GM18502 (cell line): Measurements from ENCODE around the gene AIF1L.

Experiments
- ATAC-seq: cut with Tn5 transposase; IDR thresholded peaks from one replicate; pipeline ENCODE4 v1.9.1; 2021; ENCODE audit warnings: mild to moderate bottlenecking; ENCODE audit not compliant: unreplicated experiment, poor library complexity

The AIF1L gene

GRCh38 chr9:131096269-131097125, at the start of gene AIF1L:
AIF1L (plus strand) TSS chr9:131096531; CDS start chr9:131096630, 99 bp downstream.
- no peak for ATAC-seq

- no peak for ATAC-seq
These were observed 49.6 kb upstream of the AIF1L start for GRCh38 chr9:131046581-131047202.

GRCh38 chr9:131048332-131048731, 48.0 kb upstream of the AIF1L start:
- no peak for ATAC-seq

- ATAC-seq = no peak
These were observed 47.5 kb upstream of the AIF1L start for GRCh38 chr9:131048820-131049219.

GRCh38 chr9:131049829-131050715, 46.3 kb upstream of the AIF1L start:
- ATAC-seq = no peak

- no peak for ATAC-seq
These were observed 45.5 kb upstream of the AIF1L start for GRCh38 chr9:131050831-131051230.

- ATAC-seq = no peak
These were observed 44.5 kb upstream of the AIF1L start for GRCh38 chr9:131051592-131052517.

- ATAC-seq = no peak
These were observed 42.4 kb upstream of the AIF1L start for GRCh38 chr9:131053896-131054295.

- ATAC-seq = no peak
These were observed 39.4 kb upstream of the AIF1L start for GRCh38 chr9:131056781-131057506.

GRCh38 chr9:131060900-131061630, 35.3 kb upstream of the AIF1L start:
- no peak for ATAC-seq

- no peak for ATAC-seq
These were observed 33.4 kb upstream of the AIF1L start for GRCh38 chr9:131062969-131063368.

GRCh38 chr9:131065599-131065998, 30.7 kb upstream of the AIF1L start:
- ATAC-seq = no peak

- no peak for ATAC-seq
These were observed 28.7 kb upstream of the AIF1L start for GRCh38 chr9:131067625-131068024.

GRCh38 chr9:131068076-131068816, 28.1 kb upstream of the AIF1L start:
- ATAC-seq = no peak

GRCh38 chr9:131069699-131070098, 26.6 kb upstream of the AIF1L start:
- ATAC-seq = no peak

- ATAC-seq = no peak
These were observed 24.0 kb upstream of the AIF1L start for GRCh38 chr9:131072107-131072870.

- ATAC-seq = no peak
These were observed 23.5 kb upstream of the AIF1L start for GRCh38 chr9:131072871-131073237.
